Measurements from ENCODE around the gene CNNM4. TPM values are rescaled to one million over a fixed set of nuclear protein-coding genes. Genes with fewer than 3 reads are reported as not detected.

CNNM4 gene
- total RNA-seq, 1 donor from 2014 or later, result 14.4 TPM

- H3K36me3 Mint-ChIP-seq (ENCODE audit: low read depth), result peaks cover 15% of the 10 kb centered on the region
- H3K4me3 Mint-ChIP-seq, result peak overlapping the region; percentile 60
- no peak overlapping the region for H3K27ac Mint-ChIP-seq (ENCODE audit: unreplicated experiment)
- H3K27me3 Mint-ChIP-seq (ENCODE audit: low read depth), result no peaks in the 10 kb centered on the region
- DNase-seq (ENCODE audit: low read depth, low spot score), result no peak
- no peaks in the 10 kb centered on the region for H3K9me3 Mint-ChIP-seq
- TF ChIP-seq CTCF (conservative IDR thresholded peaks at IDR 0.05), result no peak
- peaks cover 21% of the 10 kb centered on the region for H3K4me1 Mint-ChIP-seq
Observed at GRCh38 chr2:96847586-96847985, 86.9 kb downstream of the CNNM4 start.

- Mint-ChIP-seq H3K4me3 (peak overlapping the region; percentile 60), H3K27me3 (ENCODE audit: low read depth) (no peaks in the 10 kb centered on the region), H3K36me3 (ENCODE audit: low read depth) (peaks cover 15% of the 10 kb centered on the region), H3K9me3 (no peaks in the 10 kb centered on the region), H3K27ac (ENCODE audit: unreplicated experiment) (no peak overlapping the region), H3K4me1 (peaks cover 17% of the 10 kb centered on the region)
- DNase-seq (ENCODE audit: low read depth, low spot score), result no peak
- no peak for TF ChIP-seq CTCF (conservative IDR thresholded peaks at IDR 0.05)
Observed at GRCh38 chr2:96848264-96848663, 87.6 kb downstream of the CNNM4 start.

GRCh38 chr2:96852667-96853066, 92.0 kb downstream of the CNNM4 start:
- H3K36me3 Mint-ChIP-seq (ENCODE audit: low read depth), result peaks cover 12% of the 10 kb centered on the region
- H3K9me3 Mint-ChIP-seq, result no peaks in the 10 kb centered on the region
- TF ChIP-seq CTCF (conservative IDR thresholded peaks at IDR 0.05), result no peak
- H3K4me1 Mint-ChIP-seq, result peaks cover 29% of the 10 kb centered on the region
- no peak for DNase-seq (ENCODE audit: low read depth, low spot score)
- no peaks in the 10 kb centered on the region for H3K27me3 Mint-ChIP-seq (ENCODE audit: low read depth)
- no peak overlapping the region for H3K27ac Mint-ChIP-seq (ENCODE audit: unreplicated experiment)
- H3K4me3 Mint-ChIP-seq, result peak overlapping the region; percentile 77

- Mint-ChIP-seq H3K4me1 (peaks cover 22% of the 10 kb centered on the region), H3K27me3 (ENCODE audit: low read depth) (no peaks in the 10 kb centered on the region), H3K9me3 (no peaks in the 10 kb centered on the region), H3K27ac (ENCODE audit: unreplicated experiment) (no peak overlapping the region), H3K36me3 (ENCODE audit: low read depth) (peaks cover 9% of the 10 kb centered on the region), H3K4me3 (peak overlapping the region; percentile 51)
- DNase-seq (ENCODE audit: low read depth, low spot score), result no peak
- no peak for TF ChIP-seq CTCF (conservative IDR thresholded peaks at IDR 0.05)
Observed at GRCh38 chr2:96853321-96853720, 92.6 kb downstream of the CNNM4 start.

- no peak for DNase-seq (ENCODE audit: low read depth, low spot score)
- peaks cover 39% of the 10 kb centered on the region for H3K4me1 Mint-ChIP-seq
- TF ChIP-seq CTCF (conservative IDR thresholded peaks at IDR 0.05), result no peak
- H3K36me3 Mint-ChIP-seq (ENCODE audit: low read depth), result peaks cover 7% of the 10 kb centered on the region
- H3K9me3 Mint-ChIP-seq, result no peaks in the 10 kb centered on the region
- H3K27ac Mint-ChIP-seq (ENCODE audit: unreplicated experiment), result peak overlapping the region; percentile 54
- H3K27me3 Mint-ChIP-seq (ENCODE audit: low read depth), result no peaks in the 10 kb centered on the region
- H3K4me3 Mint-ChIP-seq, result peak overlapping the region; percentile 93
Observed at GRCh38 chr2:96856776-96857666, 96.3 kb downstream of the CNNM4 start.

Measured in neural crest cell (in vitro differentiated cells).